Stimulated activated naive CD4-positive, alpha-beta T cell treated with Interleukin-2 at 50 U/mL for 16 hours (primary cell): ENCODE results near the gene NDUFB4.
"Not testable (repeated sequence)": the region's sequence is repeated elsewhere in the genome, so short reads cannot be mapped to it uniquely, and the experiment has no call there.

Experiments
- DNase-seq: peaks from one replicate; lab custom pipeline; 2025; lab: John Stamatoyannopoulos, UW

Gene NDUFB4

DNA sequence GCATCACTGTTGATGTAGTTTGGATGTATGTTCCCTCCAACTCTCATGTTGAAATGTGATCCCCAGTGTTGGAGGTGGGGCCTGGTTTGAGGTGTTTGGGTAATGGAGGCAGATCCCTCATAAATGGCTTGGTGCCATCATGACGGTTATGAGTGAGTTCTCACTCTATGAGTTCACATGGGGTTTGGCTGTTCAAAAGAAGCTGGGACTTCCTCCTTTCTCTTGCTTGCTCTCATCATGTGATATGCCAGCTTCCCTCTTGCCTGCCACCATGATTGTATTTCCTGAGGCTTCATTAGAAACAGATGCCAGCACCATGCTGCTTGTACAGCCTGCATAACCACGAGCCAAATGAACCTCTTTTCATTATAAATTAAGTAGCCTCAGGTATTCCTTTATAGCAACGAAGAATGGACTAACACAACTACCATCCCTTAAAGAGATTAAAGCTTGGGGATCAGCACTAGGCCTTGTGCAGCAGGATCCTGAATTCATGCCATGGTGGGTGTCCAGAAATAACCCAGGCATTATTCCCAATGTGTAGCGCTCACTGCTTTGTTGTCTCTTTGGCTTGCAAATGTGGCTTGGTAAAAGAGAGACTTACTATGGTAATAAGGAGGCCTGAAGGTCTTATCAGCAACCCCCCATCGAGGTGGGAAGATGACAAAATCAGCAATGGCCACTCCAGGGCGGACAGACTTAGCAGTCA, 41.9 kb downstream of the NDUFB4 start:
- DNase-seq: no peak

DNA sequence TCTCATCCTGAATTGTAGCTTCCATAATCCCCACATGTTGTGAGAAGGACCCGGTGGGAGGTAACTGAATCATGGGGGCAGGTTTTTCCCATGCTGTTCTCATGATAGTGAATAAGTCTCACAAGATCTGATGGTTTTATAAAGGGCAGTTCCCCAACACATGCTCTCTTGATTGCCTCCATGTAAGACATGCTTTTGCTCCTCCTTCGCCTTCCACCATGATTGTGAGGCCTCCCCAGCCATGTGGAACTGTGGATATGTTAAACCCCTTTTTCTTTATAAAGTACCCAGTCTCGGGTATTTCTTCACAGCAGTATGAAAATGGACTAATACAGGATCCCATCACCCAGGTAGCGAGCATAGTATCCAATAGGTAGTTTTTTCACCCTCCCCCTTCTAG, 42.7 kb downstream of the NDUFB4 start:
- DNase-seq: not testable (repeated sequence)

DNA sequence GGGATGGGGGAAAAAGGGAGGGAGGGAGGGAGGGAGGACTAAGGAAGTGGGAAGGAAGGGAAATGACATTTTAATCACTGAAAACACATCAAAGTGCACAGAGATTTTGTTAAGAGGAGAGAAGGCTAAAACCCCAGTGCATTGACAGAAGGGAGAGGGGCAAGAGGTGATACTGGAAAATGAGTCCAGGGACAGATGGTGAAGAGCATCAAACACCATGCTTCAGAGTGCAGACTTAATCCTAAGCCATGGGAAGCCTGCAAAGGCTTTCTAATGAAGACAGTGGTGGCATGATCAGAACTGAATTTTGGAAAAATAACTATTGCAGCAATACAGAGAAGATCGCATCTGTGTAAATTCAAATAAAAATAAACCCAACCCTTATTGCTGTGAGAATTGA, 44.1 kb downstream of the NDUFB4 start:
- no peak for DNase-seq

DNA sequence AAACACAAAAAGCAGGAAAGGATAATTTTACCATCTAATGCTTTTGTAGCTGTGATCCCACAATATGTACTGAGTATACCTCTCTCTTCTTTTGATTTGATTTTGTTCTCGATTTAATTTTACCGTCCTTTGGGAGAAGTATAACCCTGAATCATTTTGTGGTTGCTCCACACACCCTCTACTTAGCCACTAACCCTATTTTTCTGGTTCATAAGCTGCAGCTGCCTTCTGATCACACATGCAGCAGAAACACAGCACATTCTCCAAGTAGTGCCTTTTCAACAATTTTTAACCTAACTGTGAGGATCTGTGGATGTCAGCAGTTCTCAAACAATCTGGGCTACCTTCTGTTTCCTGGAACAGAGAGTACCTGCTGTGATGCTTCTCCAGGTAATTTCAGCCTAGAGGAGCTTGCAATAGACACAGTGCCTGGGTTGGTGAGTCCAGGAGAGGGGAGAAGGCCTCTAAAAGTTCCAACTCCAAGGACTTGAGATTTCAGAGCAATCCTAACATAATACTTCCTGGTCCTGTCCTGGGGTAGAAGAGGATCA, 45.6 kb downstream of the NDUFB4 start:
- DNase-seq: no peak

DNA sequence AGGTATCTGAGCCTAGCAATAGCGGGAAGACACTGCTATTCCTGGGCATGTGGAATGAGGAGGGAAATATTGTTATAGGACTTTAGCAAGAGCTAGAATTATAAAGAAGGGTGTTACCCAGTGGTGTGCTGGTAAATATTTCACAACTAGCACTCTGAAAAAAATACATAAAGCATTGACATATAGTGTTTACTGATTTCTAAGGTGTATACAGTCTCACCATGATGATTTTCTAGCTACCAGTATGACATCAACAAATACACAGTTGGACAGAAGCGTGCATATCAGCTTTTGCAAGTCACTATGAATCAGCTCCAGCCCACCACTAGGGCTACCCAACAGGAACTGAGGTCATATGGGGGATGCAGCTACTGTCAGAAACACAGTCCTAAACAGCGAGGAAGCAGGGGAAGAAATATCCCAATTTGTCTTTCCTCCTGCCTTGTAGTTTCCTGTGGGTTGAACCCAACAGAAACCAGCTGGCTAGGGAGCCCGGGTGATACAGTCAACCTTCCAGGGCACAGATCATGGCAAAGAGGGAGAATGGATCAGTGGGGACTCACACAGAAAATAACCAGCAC, 46.3 kb downstream of the NDUFB4 start:
- no peak for DNase-seq

DNA sequence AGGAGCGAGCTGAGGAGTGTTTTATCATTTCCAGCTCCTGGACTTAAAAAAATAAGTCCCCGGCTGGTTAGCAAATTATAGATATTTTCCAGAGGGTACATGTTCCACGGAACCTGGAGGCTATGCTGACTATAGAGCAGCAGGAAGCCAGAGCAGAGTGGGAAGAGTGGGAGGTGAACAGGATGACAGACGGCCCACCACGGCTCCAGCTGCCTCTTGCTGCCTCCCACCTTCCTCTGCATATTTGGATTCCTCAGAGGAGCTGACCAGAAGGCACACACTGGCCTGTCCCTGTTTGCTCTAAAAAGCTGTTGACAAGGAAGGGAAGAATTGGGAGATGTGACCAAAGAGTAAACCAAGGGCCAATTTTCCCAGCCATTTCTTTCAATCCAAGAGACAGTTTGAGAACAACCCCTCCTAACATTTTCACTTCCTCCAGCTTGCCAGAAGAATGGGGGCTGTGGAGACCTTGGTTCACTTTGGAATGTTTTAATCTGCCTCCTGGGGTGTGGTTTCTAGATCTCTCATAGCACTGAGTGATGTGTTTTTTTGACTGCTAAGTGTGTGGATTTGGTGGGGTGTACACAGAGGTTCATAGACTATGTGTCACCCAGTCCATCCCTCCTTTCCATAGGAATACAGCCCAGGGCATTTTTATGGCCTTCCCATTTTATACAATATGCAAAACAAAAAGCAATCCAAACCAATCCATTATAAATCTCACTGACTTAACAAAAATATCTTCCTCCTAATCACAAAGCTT, 49.1 kb downstream of the NDUFB4 start:
- DNase-seq: no peak

DNA sequence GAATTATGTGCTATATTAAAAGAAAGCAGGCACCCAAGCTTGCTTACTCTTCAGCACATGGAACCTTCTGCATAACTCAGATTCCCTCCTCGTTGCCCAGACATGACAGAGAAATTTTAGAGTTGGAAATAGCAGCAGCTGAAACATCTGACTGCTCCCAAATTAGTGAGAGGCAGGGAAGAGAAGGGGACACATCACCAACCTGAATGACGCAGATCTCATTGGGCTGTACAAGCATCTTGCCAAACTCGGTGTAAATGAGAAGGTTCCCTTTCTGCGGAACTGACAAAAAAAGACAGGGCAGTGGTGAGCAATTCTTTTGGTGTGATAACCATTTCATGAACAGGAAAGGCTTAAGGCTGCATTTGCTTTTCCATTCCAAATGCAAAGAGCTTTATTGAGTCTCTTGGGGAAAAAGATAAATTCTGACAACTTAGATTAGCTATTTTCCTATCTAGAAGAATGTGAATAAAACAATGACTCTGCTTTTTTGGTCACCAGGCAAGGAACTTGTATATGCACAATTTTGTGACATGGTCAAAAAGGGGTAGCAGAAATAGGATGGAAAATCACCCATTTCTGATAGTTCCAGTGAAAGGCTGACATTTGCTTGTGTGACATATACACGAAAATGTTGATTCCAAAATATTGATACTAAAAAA, 50.8 kb downstream of the NDUFB4 start:
- no peak for DNase-seq

DNA sequence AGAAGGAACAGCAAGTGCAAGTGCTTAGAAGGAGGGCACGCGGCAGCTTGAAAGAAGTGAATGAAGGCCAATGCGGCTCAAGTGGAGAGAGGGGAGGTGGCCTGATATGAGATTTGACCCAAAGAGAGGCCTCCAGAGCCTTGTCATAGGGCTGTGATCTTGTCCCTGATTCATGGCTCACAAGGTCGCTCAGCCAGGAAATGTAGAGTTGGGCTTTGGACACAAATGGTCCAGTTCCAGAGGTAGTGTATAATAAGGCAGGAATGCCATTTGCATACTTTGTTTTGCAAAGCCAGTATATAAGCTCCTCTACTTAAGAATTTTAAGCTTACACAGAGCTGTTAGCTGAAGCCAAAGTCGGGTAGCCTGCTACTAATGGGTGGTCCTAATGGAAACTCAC, 52.2 kb downstream of the NDUFB4 start:
- DNase-seq: no peak

DNA sequence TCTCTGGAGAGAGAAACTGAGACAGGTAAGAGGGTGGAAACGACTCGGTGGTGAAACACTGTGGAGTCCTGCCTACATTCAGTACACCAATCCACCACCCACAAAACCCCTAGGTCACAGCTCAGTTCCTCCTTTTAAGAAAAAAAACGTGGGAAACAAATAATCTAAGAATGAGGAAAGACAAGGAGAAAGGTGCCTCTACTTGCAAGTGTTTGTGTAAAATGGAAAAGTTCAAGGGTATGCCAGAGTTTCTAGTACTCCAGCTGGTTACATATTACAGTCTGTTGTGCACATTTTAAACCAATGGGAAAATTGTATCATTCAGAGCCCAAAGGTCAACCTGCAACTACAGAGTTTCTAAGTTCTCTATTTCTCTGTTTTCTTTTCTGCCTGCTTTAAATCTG, 53.7 kb downstream of the NDUFB4 start:
- DNase-seq: no peak

DNA sequence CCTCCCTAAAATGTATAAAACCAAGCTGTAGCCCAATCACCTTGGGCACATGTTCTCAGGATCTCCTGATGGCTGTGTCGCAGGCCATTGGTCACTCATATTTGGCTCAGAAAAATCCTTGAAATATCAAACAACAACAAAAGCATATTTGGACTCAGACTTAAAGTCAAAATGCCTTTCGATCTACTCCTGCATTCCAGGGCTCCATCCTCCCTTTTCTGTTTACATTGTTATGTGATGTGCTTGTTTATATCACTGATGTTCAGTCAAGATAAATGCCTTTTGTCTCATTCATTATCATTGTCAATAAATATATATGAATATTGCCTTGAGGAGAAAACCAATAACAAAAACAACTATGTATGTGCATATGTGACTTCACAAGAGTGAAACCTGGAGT, 54.2 kb downstream of the NDUFB4 start:
- no peak for DNase-seq
